ENCODE measurements around the gene COA8. TPM values are rescaled to one million over a fixed set of nuclear protein-coding genes. Genes with fewer than 3 reads are reported as not detected.

The COA8 gene
- total RNA-seq, 1 donor from 2014 or later = 17.2 TPM

DNA sequence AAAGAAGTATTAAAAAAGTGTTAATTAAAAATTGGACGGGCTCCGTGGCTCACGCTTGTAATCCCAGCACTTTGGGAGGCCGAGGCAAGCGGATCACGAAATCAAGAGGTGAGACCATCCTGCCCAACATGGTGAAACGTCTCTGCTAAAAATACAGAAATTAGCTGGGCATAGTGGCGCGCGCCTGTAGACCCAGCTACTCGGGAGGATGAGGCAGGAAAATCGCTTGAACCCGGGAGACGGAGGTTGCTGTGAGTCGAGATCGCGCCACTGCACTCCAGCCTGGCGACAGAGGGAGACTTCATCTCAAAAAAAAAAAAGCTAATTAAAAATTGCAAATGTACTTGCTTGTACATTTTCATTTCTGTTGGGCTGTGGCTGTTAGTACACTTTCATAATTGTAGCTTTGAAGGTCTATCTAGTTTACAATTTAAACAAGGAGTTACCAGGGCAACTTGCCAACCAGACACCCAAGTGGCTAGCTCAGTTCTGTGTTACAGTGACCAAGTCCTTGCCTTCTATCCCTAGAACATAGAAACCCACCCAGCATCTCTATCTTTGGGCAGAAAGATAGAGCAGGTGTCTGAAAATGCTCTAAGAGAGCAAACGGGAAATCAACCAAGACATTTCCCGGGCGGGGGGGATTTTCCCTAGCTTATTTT, 1.2 kb downstream of the COA8 start:
- intact Hi-C loops (cut with DNase I) = no loop called here

DNA sequence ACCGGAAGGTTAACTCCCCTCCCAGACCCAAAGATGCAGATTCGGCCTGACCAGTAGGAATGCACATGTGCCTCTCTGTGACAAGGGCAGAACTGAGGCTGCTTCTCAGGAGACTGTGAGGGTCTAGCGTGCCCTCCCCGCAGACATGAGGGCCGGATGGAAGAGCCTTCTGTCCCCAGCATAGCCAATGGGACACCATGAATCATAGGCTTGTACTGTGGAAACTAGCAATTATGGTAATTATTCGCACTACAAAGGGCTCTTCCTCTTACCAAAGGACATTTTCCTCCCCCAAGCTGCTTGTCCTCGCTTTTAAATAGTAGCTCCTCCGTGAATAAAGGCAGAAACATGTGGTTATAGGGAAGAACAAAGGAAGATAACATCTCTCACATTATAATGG, 6.2 kb downstream of the COA8 start:
- Histone ChIP-seq H3K36me3 (no peaks in the 10 kb centered on the region), H3K4me1 (peaks cover 56% of the 10 kb centered on the region), H3K4me3 (no peak overlapping the region), H3K27me3 (no peaks in the 10 kb centered on the region), H3K9me3 (no peaks in the 10 kb centered on the region), H3K27ac (no peak overlapping the region)
- no peak for TF ChIP-seq POLR2AphosphoS5 (IDR thresholded peaks at IDR 0.05; ENCODE audit: insufficient read depth in 1 of 2, low read depth in 1 of 2)
- TF ChIP-seq, protein P1, sequence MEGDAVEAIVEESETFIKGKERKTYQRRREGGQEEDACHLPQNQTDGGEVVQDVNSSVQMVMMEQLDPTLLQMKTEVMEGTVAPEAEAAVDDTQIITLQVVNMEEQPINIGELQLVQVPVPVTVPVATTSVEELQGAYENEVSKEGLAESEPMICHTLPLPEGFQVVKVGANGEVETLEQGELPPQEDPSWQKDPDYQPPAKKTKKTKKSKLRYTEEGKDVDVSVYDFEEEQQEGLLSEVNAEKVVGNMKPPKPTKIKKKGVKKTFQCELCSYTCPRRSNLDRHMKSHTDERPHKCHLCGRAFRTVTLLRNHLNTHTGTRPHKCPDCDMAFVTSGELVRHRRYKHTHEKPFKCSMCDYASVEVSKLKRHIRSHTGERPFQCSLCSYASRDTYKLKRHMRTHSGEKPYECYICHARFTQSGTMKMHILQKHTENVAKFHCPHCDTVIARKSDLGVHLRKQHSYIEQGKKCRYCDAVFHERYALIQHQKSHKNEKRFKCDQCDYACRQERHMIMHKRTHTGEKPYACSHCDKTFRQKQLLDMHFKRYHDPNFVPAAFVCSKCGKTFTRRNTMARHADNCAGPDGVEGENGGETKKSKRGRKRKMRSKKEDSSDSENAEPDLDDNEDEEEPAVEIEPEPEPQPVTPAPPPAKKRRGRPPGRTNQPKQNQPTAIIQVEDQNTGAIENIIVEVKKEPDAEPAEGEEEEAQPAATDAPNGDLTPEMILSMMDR (IDR thresholded peaks at IDR 0.05) = no peak
- TF ChIP-seq POLR2A (IDR thresholded peaks at IDR 0.05) = no peak
- DNase-seq (ENCODE audit: extremely low spot score in 2 of 2) = no peak
- intact Hi-C loops (cut with DNase I) = no loop called here

More for the DNA sequence above, 1.2 kb downstream of the COA8 start:
- no peaks in the 10 kb centered on the region for H3K27me3 ChIP-seq
- H3K9me3 ChIP-seq = no peaks in the 10 kb centered on the region
- DNase-seq (ENCODE audit: extremely low spot score in 2 of 2) = no peak
- peaks cover 0 to 4% of the 10 kb centered on the region in 2 donors for H3K36me3 ChIP-seq
- no peak for TF ChIP-seq POLR2AphosphoS5 (IDR thresholded peaks at IDR 0.05; ENCODE audit: insufficient read depth in 1 of 2, low read depth in 1 of 2)
- TF ChIP-seq, protein P1 (IDR thresholded peaks at IDR 0.05) = no peak
- no peak for TF ChIP-seq POLR2A (IDR thresholded peaks at IDR 0.05)
- peak overlapping the region; percentile 88 to 91 for H3K4me3 ChIP-seq
- H3K27ac ChIP-seq = no peak overlapping the region
- H3K4me1 ChIP-seq = peaks cover 63% of the 10 kb centered on the region

DNA sequence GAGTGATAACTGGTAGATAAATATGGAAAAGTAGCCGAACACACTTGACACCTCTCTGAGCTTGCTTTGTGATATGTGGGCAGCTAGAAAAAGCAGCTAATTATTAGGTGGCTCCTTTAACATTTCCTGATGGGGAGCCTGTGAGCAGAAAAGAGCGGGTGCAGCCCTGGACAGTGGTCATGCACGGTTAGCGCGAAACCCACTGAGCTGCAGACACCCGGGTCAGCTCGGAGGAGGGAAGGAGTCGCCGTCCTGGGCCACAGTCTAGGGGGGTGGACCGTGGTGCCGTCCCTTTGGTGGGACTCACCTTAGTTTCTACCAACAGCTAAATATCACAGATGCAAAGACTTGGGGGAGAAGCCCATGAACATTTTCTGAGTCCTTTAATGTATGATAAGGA, 6.6 kb downstream of the COA8 start:
- TF ChIP-seq POLR2A (IDR thresholded peaks at IDR 0.05) (no peak), POLR2AphosphoS5 (IDR thresholded peaks at IDR 0.05; ENCODE audit: insufficient read depth in 1 of 2, low read depth in 1 of 2) (no peak)
- TF ChIP-seq, protein P1 (IDR thresholded peaks at IDR 0.05) = no peak
- no peaks in the 10 kb centered on the region for H3K27me3 ChIP-seq
- no peak overlapping the region for H3K27ac ChIP-seq
- no peaks in the 10 kb centered on the region for H3K9me3 ChIP-seq
- intact Hi-C loops (cut with DNase I) = no loop called here
- H3K4me1 ChIP-seq = peaks cover 54% of the 10 kb centered on the region
- H3K36me3 ChIP-seq = peaks cover 0 to 3% of the 10 kb centered on the region in 2 donors
- no peak for DNase-seq (ENCODE audit: extremely low spot score in 2 of 2)
- no peak overlapping the region for H3K4me3 ChIP-seq

DNA sequence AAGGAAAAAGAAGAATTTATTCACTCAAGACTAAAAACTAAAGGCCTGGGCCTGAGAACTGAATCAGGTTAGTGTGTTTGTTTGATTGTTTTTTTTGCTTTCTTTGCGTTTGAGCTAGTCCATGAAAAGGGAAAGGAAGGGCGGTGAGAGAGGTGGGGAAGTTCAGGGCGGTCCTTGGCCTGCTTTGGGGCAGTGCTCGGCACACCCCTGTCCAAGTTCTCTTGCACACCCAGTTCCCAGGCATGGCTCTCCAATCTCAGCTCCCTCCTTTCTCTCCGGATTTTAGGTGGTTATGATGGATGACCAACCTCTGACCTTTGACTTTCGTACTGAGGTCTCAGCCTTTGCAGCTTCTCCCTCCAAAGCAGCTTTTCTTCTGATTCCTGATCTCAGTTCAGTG, 11.3 kb downstream of the COA8 start:
- H3K4me1 ChIP-seq = peaks cover 56% of the 10 kb centered on the region
- no peak overlapping the region for H3K27ac ChIP-seq
- no peaks in the 10 kb centered on the region for H3K27me3 ChIP-seq
- H3K4me3 ChIP-seq = no peak overlapping the region
- H3K9me3 ChIP-seq = no peaks in the 10 kb centered on the region
- DNase-seq (ENCODE audit: extremely low spot score in 2 of 2) = no peak
- TF ChIP-seq, protein P1 (IDR thresholded peaks at IDR 0.05) = no peak
- no peak for TF ChIP-seq POLR2A (IDR thresholded peaks at IDR 0.05)
- TF ChIP-seq POLR2AphosphoS5 (IDR thresholded peaks at IDR 0.05; ENCODE audit: insufficient read depth in 1 of 2, low read depth in 1 of 2) = no peak
- intact Hi-C loops (cut with DNase I) = loop anchor here (10.0 kb wide), 1 partner anchor 51 kb away; the partner anchor contains the start of gene KLC1
- peaks cover 0 to 12% of the 10 kb centered on the region in 2 donors for H3K36me3 ChIP-seq

DNA sequence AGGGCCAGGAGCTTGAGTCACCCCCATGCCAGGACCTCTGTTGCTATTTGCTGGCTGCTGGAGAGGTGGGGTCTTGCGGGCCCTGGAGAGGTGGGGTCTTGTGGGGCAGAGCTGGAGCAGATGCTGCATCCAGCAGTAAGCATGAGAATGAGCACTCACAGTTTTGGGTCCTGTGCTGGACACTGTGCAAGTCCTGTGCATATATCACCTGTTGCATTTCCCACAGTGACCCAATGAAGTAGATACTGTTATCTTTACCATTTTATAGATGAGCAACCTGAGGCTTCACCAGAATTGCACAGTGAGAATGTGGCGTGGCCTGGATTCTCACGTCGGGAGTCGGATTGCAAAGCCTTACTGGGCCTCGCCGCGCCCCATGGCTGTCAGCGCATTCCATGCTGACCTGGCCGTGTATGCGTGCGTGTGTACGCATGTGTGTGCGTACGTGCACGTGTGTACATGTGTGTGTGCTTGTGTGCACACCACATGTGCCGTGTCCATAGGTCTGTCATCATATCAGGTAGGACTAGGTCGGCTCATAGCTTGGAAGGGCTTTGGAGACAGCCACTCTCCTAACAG, 12.0 kb downstream of the COA8 start:
- H3K27me3 ChIP-seq = no peaks in the 10 kb centered on the region
- no peak for DNase-seq (ENCODE audit: extremely low spot score in 2 of 2)
- peaks cover 0 to 12% of the 10 kb centered on the region in 2 donors for H3K36me3 ChIP-seq
- H3K4me3 ChIP-seq = no peak overlapping the region
- peak overlapping the region; percentile 85 for H3K27ac ChIP-seq
- peaks cover 50% of the 10 kb centered on the region for H3K4me1 ChIP-seq
- no peaks in the 10 kb centered on the region for H3K9me3 ChIP-seq
- TF ChIP-seq, protein P1 (IDR thresholded peaks at IDR 0.05) = no peak
- TF ChIP-seq POLR2A (IDR thresholded peaks at IDR 0.05) (no peak), POLR2AphosphoS5 (IDR thresholded peaks at IDR 0.05; ENCODE audit: insufficient read depth in 1 of 2, low read depth in 1 of 2) (no peak)
- intact Hi-C loops (cut with DNase I) = loop anchor here (10.0 kb wide), 1 partner anchor 50 kb away; the partner anchor contains the start of gene KLC1

All from vagina (tissue), 2 donors.